Panc1 (cell line): Measurements from ENCODE around the gene CD300LG. TPM values are rescaled to one million over a fixed set of nuclear protein-coding genes. Genes with fewer than 3 reads are reported as not detected.

Experiments used
- ATAC-seq: fragments of 200-7000 bp; cut with Tn5 transposase; 2 replicates; pipeline ENCODE4 v1.9.1; 2020; ENCODE audit warnings: mild to moderate bottlenecking, moderate library complexity
- BruUV-seq: library from RNA; stranded (reverse); fragments of 400-500 nt; replicated peaks from 2 replicates; lab custom pipeline; 2021; lab: Mats Ljungman, UMichigan
- CTCF ChIA-PET: fragments of 300-600 bp; sonication (Branson Sonifier 250); formaldehyde crosslinking; loops from one replicate; lab custom pipeline; 2022; ENCODE audit warnings: antibody characterized with exemption; lab: Charles Lee
- POLR2A ChIA-PET: fragments of 300-600 bp; sonication (Branson Sonifier 250); formaldehyde crosslinking; loops from one replicate; lab custom pipeline; 2022; ENCODE audit warnings: antibody characterized with exemption; lab: Charles Lee
- DNase-seq: peaks from one replicate; pipeline ENCODE4 v3.0.0-alpha.2; 2010; ENCODE audit warnings: low read depth, low spot score
- H3K27ac ChIP-seq: 2 replicates; pipeline ENCODE4 v1.5.1; 2011; ENCODE audit warnings: mild to moderate bottlenecking, low read length, inconsistent platforms
- H3K27me3 ChIP-seq: fragments of 200-500 bp; sonication (Bioruptor generic); 2 replicates; pipeline ENCODE4 v1.6.0; 2014; ENCODE audit warnings: low read length, inconsistent platforms; ENCODE audit not compliant: control insufficient read depth, insufficient read depth
- H3K36me3 ChIP-seq: fragments of 200-500 bp; sonication (Bioruptor generic); 2 replicates; pipeline ENCODE4 v1.5.1; 2014; ENCODE audit warnings: inconsistent platforms, mild to moderate bottlenecking, low read length, moderate library complexity; ENCODE audit not compliant: control insufficient read depth, insufficient read depth
- H3K4me1 ChIP-seq: 2 replicates; pipeline ENCODE4 v1.5.1; 2011; ENCODE audit warnings: inconsistent platforms, mild to moderate bottlenecking, low read length, moderate library complexity; ENCODE audit not compliant: control insufficient read depth, insufficient read depth
- H3K4me3 ChIP-seq, 2 experiments: 2 replicates each; pipeline ENCODE4 v1.5.1; 2011 to 2012; ENCODE audit warnings: low read depth in 2 of 2, low read length in 2 of 2, mild to moderate bottlenecking in 2 of 2, inconsistent platforms in 1 of 2, moderate library complexity in 1 of 2
- H3K9me3 ChIP-seq: fragments of 200-500 bp; sonication (Bioruptor generic); 2 replicates; pipeline ENCODE4 v1.5.1; 2014; ENCODE audit warnings: low read depth, mild to moderate bottlenecking, inconsistent platforms, low read length, moderate library complexity; ENCODE audit not compliant: control insufficient read depth, insufficient read depth
- CTCF ChIP-seq: fragments of 450-650 bp; IDR thresholded peaks from 2 replicates; pipeline ENCODE4 v1.5.1; 2017; ENCODE audit warnings: mild to moderate bottlenecking
- POLR2AphosphoS5 ChIP-seq: IDR thresholded peaks from 2 replicates; pipeline ENCODE4 v1.6.1; 2012; ENCODE audit warnings: mild to moderate bottlenecking, low read depth, low read length, moderate library complexity
- REST ChIP-seq, 2 experiments: IDR thresholded peaks; 2 replicates each; pipeline ENCODE4 v1.6.1; 2011 to 2012; ENCODE audit warnings: low read depth in 2 of 2, control low read depth in 1 of 2, low read length in 1 of 2, mild to moderate bottlenecking in 1 of 2, moderate library complexity in 1 of 2; ENCODE audit not compliant: insufficient read depth in 1 of 2
- SIN3A ChIP-seq: IDR thresholded peaks from 2 replicates; pipeline ENCODE4 v1.6.1; 2012; ENCODE audit warnings: low read depth, mild to moderate bottlenecking, low read length, moderate library complexity, borderline replicate concordance; ENCODE audit not compliant: insufficient read depth
- TCF7L2 ChIP-seq: IDR thresholded peaks from 2 replicates; pipeline ENCODE4 v1.6.1; 2011; ENCODE audit warnings: mild to moderate bottlenecking, low read depth, low read length, inconsistent platforms
- in situ Hi-C: cut with HindIII; loops from 2 replicates; pipeline ENCODE4 v1.10.0; 2016; ENCODE audit warnings: low sequenced_read_pairs, low pct_unique_long_range_greater_than_20kb
- intact Hi-C: fragments of 100-400 bp; cut with micrococcal nuclease; formaldehyde crosslinking; loops from one replicate; pipeline ENCODE4 v1.10.0; 2022; ENCODE audit not compliant: unreplicated experiment
- total RNA-seq: library from RNA; stranded (reverse); gene quantifications from one replicate; pipeline ENCODE4 v1.2.1, GENCODE V29; 2021; ENCODE audit not compliant: unreplicated experiment

Gene CD300LG
- total RNA-seq, 1 experiment from 2014 or later: not detected

DNA sequence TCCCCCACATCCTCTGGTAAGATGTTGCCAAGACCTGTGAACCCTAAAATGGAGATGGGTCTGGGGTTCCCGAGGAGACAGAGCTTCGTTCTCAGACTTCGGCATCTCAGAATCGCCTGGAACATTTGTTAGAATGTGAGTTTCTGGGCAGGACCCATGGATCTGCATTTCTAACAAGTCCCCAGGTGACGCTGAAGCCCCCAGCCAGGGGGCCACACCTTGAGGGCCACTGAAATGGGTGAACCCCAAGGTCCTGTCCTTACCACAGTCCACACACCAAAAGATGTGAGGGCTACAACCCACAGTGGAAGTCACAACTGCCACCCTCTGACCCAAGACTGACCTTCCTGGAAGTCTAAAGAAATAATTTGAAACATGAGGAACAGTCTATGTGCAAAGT, 28.0 kb upstream of the CD300LG start:
- no peaks in the 10 kb centered on the region for H3K27me3 ChIP-seq
- H3K36me3 ChIP-seq: no peaks in the 10 kb centered on the region
- TF ChIP-seq POLR2AphosphoS5 (no peak), CTCF (no peak), SIN3A (no peak), TCF7L2 (no peak), REST (IDR thresholded peaks at IDR 0.05; ENCODE audit: insufficient read depth in 1 of 2, low read depth in 2 of 2, low read length in 1 of 2) (no peak)
- in situ Hi-C loops (no loop called here), intact Hi-C loops (no loop called here)
- ChIA-PET POLR2A (no interaction called here), CTCF (interaction anchor here (0.7 kb wide), 1 partner anchor 125 kb away, joined by 8 read pairs; no protein-coding TSS in a partner anchor)
- DNase-seq (no peak), ATAC-seq (no peak)
- H3K9me3 ChIP-seq: no peaks in the 10 kb centered on the region
- no peaks in the 10 kb centered on the region for H3K4me1 ChIP-seq
- BruUV-seq: no TSS peak
- H3K27ac ChIP-seq: no peak overlapping the region
- H3K4me3 ChIP-seq: no peak overlapping the region

GRCh38 chr17:43820759-43821158, 26.2 kb upstream of the CD300LG start:
- intact Hi-C loops: no loop called here
- Histone ChIP-seq H3K27ac (no peak overlapping the region), H3K4me3 (no peak overlapping the region), H3K36me3 (no peaks in the 10 kb centered on the region), H3K4me1 (no peaks in the 10 kb centered on the region), H3K9me3 (no peaks in the 10 kb centered on the region), H3K27me3 (no peaks in the 10 kb centered on the region)
- ATAC-seq: no peak
- in situ Hi-C loops: no loop called here
- BruUV-seq: no TSS peak
- ChIA-PET CTCF (no interaction called here), POLR2A (no interaction called here)
- DNase-seq: no peak
- TF ChIP-seq REST (IDR thresholded peaks at IDR 0.05; ENCODE audit: insufficient read depth in 1 of 2, low read depth in 2 of 2, low read length in 1 of 2): no peak
- TF ChIP-seq TCF7L2: no peak
- TF ChIP-seq POLR2AphosphoS5: no peak
